ENCODE results near the gene DHX8.

Gene DHX8

GRCh38 chr17:43526886-43527648 lies 43.3 kb downstream of the DHX8 start:
- DNase-seq, result no peak

- DNase-seq, result no peak
Measured at GRCh38 chr17:43528319-43528987, 44.7 kb downstream of the DHX8 start.

- no peak for DNase-seq
Measured at GRCh38 chr17:43528988-43529814, 45.4 kb downstream of the DHX8 start.

- no peak for DNase-seq
Measured at GRCh38 chr17:43529947-43530287, 46.1 kb downstream of the DHX8 start.

GRCh38 chr17:43530288-43531081 lies 46.7 kb downstream of the DHX8 start:
- DNase-seq, result peak; percentile 95

GRCh38 chr17:43531082-43531378 lies 47.3 kb downstream of the DHX8 start:
- DNase-seq, result no peak

- no peak for DNase-seq
Measured at GRCh38 chr17:43531955-43532354, 48.2 kb downstream of the DHX8 start.

- DNase-seq, result no peak
Measured at GRCh38 chr17:43532581-43532980, 48.8 kb downstream of the DHX8 start.

- DNase-seq, result no peak
Measured at GRCh38 chr17:43533699-43534098, 49.9 kb downstream of the DHX8 start.

- no peak for DNase-seq
Measured at GRCh38 chr17:43534909-43535308, 51.1 kb downstream of the DHX8 start.

GRCh38 chr17:43536236-43536992 lies 52.6 kb downstream of the DHX8 start:
- DNase-seq, result no peak

GRCh38 chr17:43540821-43541674 lies 57.3 kb downstream of the DHX8 start:
- no peak for DNase-seq

GRCh38 chr17:43542859-43543258 lies 59.1 kb downstream of the DHX8 start:
- DNase-seq, result no peak

- no peak for DNase-seq
Measured at GRCh38 chr17:43543300-43543699, 59.5 kb downstream of the DHX8 start.

GRCh38 chr17:43543771-43544575 lies 60.2 kb downstream of the DHX8 start:
- no peak for DNase-seq

- no peak for DNase-seq
Measured at GRCh38 chr17:43545383-43545632, 61.5 kb downstream of the DHX8 start.

GRCh38 chr17:43546319-43547188 lies 62.8 kb downstream of the DHX8 start, which contains the start of gene ETV4:
ETV4 (minus strand) TSS chr17:43546340; CDS start chr17:43545617, 723 bp downstream.
- DNase-seq, result peak; percentile 62

- DNase-seq, result no peak
Measured at GRCh38 chr17:43547189-43547550, 63.4 kb downstream of the DHX8 start.

- DNase-seq, result no peak
Measured at GRCh38 chr17:43547659-43548256, 64.0 kb downstream of the DHX8 start.
